Stimulated activated CD4-positive, alpha-beta T cell treated with anti-CD3 and anti-CD28 coated beads, TNF-alpha, amount 100 ng/mL, for 1 hour (primary cell): Measurements from ENCODE around the gene CDK12.
"Not testable (repeated sequence)": the region's sequence is repeated elsewhere in the genome, so short reads cannot be mapped to it uniquely, and the experiment has no call there.

ENCODE experiments used
- DNase-seq, 3 donors: peaks; one replicate each; pipeline ENCODE4 v3.0.0-alpha.2; 2020; ENCODE audit warnings: low read depth in 3 of 3, low spot score in 1 of 3

Gene CDK12

DNA sequence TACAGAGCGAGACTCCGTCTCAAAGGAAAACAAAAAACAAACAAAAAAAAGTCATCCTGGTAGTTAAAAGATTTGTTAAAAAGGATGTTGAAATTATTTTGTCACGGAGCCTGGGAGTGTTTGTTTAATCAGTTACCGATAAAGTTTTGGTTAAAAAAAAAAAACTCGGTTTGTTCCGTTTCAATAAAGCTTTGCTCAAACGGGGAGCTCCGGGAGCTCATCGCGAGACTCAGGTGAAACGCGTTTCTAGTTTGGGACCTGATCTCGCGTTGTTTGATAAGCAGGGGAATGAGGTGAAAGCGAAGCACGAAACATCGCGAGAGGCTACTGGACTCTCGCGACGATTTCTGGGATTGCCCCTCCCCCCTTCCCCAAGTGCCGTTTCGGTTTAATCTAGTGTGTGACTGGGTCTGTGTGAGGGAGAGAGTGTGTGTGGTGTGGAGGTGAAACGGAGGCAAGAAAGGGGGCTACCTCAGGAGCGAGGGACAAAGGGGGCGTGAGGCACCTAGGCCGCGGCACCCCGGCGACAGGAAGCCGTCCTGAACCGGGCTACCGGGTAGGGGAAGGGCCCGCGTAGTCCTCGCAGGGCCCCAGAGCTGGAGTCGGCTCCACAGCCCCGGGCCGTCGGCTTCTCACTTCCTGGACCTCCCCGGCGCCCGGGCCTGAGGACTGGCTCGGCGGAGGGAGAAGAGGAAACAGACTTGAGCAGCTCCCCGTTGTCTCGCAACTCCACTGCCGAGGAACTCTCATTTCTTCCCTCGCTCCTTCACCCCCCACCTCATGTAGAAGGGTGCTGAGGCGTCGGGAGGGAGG lies at the start of gene CDK12:
Gene CDK12 (plus strand): TSS at position 374 of the 813 bp plus-strand sequence. CDS start 586 bp downstream, outside the sequence.
- peak; percentile 87 to 91 (median 89) for DNase-seq

DNA sequence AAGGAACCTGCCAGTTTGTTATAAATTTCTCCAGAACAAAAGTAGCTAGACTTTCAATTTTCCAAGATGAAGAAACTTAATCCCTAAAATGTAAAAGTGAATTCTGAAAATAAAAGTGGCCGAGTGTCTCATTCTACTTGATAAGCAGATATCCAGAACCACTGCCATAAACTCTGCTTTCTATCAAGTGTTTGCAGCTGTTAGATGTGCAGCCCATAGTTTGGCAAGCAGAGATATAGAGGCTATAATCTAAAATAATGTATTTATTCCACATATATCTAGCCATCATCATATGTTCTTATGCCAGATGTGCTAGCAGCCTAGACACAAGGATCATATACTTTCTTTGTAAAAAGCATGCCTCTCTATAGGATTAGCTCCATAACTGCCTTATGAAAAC lies 45.1 kb upstream of the CDK12 start:
- no peak for DNase-seq

DNA sequence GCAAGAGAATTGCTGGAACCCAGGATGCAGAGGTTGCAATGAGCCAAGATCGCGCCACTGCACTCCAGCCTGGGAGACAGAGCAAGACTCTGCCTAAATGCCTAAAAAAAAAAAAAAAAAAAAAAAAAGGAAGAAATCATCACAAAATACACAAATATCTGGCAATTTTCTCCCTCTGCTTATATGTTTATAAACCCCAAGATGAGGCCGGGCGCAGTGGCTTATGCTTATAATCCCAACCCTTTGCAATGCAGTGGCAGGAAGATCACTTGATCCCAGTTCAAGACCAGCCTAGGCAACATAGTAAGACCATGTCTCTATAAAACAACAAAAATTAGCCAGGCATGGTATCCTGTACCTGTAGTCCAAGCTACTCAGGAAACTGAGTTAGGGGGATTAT lies 31.7 kb upstream of the CDK12 start:
- no peak for DNase-seq

DNA sequence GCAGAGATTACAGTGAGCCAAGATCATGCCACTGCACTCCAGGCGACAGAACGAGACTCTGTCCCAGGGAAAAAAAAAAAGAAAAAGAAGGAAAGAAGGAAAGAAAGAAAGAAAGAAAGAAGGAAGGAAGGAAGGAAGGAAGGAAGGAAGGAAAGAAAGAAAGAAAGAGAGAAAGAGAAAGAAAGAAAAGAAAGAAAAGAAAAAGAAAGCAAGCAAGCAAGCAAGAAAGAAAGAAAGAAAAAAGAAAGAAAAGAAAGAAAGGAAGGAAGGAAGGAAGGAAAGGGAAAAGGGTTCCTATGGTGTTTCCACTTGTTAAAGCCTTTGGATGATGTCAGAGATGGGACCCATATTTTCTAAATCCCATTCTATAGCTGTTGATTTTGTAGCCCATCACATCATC lies 21.4 kb upstream of the CDK12 start:
- not testable (repeated sequence) for DNase-seq

DNA sequence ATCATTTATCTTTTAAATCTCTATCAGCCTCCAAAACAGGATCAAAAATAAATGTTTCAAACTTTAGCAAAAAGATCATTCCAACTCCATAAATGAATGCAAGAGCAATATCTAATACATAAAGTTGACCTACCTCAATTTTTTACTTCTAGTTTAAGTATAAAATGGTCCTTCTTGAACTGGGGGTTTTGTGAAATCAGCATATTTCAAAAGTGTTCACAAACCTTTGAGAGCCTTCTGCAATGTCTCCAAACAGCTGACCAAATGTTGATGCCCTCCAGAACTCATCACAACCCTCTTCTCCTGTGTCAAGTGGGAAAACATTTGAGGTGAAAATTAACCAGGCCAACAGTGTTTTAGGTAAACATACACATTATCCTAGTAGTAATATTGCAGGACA lies 18.0 kb upstream of the CDK12 start:
- DNase-seq, result no peak

DNA sequence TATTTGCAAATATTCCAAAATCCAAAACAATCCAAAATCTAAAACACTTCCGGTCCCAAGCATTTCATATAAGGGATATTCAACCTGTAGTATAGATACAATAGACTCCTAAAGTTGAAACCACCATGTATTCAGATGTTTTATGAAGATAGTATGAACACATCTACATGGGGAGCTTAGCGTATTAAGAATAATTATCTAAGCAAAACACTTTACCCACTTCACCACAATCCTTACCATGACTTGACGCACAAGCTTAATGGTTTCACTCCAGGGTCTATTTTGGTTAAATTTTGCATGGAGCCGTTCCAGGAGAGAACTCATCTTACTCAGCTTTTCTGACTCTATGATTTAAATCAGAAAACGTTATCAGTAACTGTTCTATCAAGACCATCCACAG lies 13.7 kb upstream of the CDK12 start:
- DNase-seq, result no peak

DNA sequence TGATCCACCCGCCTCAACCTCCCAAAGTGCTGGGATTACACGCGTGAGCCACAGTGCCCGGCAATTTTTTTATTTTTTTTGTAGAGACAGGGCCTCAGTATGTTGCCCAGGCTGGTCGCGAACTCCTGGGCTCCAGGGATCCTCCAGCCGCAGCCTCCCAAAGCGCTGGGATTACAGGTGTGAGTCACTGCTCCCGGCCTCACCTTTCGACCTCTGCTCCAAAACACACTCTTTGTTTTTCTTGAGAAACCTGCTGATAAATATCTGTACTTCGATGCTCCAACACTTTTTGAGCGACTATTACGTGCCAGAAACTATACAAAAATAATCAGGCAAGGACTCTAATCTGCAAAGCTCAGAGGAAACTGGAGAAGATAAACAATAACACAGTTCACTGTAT lies 11.2 kb upstream of the CDK12 start:
- no peak for DNase-seq

DNA sequence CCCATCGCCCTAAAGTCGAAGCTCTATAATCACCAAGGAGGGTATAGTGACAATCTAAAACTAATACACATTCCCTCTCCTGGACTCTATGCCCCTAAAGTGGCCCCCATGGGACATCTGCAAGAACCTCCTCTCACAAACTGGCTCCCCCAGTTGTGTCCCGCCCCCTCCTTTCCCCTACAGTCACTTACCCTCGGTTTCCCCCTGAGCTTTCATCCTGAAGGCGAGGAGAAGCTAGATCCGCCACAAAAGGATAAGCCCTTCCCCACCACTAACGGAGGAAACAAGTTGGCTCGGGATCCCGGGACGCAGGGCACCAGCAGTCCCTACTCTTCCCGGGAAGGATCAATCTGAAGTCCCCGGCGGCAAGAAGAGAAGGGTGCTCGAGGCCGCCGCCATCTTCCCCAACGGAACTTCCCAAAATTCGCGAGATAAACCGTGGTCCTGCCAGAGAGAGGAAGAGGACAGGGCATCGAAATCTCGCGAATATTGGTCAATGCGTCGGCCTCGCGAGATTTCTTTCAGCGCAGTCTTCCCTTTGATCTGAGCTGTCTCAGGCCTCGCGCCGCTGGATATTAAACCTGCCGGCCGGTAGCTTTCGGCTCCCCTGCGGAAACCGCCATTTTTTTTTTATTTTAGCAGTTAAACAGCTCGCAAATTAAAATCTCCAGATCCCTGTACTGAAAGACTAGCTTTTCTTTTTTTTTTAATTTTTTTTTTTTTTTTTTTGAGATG lies 10.3 kb upstream of the CDK12 start, which contains the start of gene MED1:
Gene MED1 (minus strand): TSS at position 417 of the 735 bp plus-strand sequence. CDS start 201 bp downstream, at position 216.
- DNase-seq, result peak; percentile 70 to 77 (median 76)

DNA sequence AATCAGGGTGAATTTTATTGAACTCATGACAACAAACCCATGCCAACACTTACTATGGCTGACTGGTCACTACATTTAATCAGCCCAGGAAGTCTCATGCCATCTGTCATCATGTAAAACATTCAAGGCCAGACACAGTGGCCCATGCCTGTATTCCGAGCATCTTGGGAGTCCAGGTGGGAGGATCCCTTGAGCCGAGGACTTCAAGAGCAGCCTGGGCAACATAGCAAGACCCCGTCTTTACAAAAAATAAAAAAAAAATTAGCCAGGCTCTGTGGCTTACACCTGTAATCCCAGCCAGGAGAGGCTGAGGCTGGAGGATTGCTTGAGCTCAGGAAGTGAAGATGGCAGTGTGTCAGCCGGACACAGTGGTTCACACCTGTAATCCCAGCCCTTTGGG lies 5.4 kb upstream of the CDK12 start:
- DNase-seq, result no peak

DNA sequence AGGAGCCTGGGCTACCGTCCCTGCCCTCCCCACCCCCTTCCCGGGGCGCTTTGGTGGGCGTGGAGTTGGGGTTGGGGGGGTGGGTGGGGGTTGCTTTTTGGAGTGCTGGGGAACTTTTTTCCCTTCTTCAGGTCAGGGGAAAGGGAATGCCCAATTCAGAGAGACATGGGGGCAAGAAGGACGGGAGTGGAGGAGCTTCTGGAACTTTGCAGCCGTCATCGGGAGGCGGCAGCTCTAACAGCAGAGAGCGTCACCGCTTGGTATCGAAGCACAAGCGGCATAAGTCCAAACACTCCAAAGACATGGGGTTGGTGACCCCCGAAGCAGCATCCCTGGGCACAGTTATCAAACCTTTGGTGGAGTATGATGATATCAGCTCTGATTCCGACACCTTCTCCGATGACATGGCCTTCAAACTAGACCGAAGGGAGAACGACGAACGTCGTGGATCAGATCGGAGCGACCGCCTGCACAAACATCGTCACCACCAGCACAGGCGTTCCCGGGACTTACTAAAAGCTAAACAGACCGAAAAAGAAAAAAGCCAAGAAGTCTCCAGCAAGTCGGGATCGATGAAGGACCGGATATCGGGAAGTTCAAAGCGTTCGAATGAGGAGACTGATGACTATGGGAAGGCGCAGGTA lies 762 bp downstream of the CDK12 start:
- DNase-seq, result no peak

DNA sequence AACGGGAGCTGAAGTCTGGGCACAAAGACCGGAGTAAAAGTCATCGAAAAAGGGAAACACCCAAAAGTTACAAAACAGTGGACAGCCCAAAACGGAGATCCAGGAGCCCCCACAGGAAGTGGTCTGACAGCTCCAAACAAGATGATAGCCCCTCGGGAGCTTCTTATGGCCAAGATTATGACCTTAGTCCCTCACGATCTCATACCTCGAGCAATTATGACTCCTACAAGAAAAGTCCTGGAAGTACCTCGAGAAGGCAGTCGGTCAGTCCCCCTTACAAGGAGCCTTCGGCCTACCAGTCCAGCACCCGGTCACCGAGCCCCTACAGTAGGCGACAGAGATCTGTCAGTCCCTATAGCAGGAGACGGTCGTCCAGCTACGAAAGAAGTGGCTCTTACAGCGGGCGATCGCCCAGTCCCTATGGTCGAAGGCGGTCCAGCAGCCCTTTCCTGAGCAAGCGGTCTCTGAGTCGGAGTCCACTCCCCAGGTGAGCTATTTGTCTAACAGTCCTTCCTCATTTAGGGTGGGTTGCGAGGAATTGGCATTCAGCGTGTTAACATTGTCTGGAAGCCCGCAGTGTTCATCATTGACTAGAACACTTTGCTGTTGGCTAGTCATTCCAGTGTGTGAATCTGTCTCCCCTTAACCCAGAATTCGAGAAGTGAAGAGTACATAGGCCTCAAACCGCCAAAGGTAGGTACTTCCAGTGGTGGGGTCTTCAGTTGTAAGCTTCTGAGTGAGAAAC lies 1.5 kb downstream of the CDK12 start:
- no peak for DNase-seq

DNA sequence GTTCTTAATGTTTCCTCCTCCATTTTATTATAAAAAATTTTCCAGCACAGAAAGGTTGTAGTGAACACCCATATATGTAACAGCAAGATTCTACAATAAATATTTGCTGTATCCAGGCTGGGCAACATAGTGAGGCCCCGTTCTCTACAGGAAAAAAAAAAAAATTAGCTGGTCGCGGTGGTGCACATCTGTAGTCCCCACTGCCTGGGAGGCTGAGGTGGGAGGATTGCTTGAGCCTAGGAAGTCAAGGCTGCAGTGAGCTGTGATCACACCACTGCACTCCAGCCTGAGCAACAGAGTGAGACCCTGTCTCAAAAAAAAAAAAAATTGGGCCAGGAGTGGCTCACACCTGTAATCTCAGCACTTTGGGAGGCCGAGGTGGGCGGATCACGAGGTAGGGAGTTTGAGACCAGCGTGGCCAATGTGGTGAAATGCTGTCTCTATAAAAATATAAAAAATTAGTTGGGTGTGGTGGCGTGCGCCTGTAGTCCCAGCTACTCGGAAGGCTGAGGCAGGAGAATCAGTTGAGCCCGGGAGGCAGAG lies 3.4 kb downstream of the CDK12 start:
- DNase-seq, result not testable (repeated sequence)

DNA sequence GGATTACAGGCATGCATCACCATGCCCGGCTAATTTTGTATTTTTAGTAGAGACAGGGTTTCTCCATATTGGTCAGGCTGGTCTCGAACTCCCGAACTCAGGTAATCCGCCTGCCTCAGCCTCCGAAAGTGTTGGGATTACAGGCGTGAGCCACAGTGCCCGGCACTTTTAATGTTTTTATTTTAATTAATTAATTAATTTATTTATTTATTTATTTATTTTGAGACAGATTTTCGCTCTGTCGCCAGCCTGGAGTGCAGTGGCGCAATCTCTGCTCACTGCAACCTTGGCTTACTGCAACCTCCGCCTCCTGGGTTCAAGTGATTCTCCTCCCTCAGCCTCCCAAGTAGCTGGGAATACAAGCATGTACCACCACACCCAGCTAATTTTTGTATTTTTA lies 7.3 kb downstream of the CDK12 start:
- not testable (repeated sequence) for DNase-seq

DNA sequence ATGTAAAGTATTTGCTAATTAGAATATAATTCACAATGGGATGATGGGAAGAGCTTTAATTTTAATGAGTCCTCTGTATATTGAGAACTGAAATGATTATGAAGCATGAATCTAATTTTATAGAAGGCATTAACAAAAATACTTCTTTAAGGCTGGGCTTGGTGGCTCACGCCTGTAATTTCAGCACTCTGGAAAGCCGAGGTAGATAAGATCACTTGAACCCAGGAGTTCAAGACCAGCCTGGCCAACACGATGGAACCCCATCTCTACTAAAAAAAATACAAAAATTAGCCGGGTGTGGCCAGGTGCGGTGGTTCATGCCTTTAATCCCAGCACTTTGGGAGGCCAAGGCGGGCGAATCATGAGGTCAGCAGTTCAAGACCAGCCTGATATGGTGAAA lies 12.0 kb downstream of the CDK12 start:
- no peak for DNase-seq

DNA sequence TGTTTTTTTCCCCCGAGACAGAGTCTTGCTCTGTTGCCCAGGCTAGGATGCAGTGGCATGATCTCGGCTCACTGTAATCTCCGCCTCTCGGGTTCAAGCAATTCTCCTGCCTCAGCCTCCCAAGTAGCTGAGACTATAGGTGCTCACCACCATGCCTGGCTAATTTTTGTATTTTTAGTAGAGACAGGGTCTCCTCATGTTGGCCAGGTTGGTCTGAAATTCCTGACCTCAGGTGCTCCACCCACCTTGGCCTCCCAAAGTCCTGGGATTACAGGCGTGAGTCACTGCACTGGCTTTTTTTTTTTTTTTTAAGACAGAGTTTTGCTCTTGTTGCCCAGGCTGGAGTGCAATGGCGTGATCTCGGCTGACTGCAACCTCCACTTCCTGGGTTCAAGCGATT lies 18.3 kb downstream of the CDK12 start:
- not testable (repeated sequence) for DNase-seq

DNA sequence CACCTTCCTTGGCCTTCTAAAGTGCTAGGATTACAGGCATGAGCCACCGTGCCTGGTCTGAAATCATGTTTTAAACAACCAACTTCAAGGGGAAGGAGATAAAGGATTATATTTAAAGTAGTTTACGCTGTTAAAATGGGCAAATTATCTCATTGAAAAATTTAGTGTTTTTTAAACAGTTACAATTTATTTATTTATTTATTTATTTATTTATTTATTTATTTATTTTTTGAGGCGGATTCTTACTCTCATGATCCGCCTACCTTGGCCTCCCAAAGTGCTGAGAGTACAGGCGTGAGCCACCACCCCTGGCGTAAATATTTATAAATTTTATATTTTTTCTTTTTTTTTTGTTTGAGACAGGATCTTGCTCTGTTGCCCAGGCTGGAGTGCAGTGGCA lies 22.2 kb downstream of the CDK12 start:
- DNase-seq, result no peak

DNA sequence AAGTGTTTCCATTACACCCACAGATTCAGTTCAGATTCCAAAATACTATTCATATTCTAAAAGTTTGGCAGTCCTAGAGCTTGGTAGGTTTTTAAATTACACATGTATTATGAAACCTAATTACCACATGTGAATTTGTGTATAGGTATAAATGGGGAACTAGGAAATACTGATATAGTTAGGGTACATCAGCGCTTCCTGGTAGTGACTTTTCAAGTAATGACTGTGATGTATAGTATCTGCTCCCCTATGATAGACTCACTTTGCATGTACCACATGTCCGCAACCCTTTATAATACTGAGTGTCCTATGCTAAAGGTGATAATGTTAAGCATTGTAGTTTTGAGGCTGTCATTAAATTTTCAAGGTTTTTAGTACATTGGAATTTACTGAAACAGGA lies 22.9 kb downstream of the CDK12 start:
- no peak for DNase-seq

DNA sequence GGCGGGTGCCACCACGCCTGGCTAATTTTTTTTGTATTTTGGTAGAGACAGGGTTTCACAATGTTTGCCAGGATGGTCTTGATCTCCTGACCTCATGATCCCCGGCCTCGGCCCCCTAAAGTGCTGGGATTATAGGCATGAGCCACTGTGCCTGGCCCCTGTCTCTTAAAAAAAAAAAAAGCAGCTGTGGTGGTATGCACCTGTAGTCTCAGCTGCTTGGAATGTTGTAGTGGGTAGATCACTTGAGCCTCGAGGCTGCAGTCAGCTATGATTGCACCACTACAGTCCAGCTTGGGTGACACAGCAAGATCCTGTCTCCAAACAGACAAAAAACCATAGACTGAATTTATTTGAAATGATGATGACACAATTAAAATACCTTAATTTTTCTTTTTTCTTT lies 24.3 kb downstream of the CDK12 start:
- DNase-seq, result no peak

DNA sequence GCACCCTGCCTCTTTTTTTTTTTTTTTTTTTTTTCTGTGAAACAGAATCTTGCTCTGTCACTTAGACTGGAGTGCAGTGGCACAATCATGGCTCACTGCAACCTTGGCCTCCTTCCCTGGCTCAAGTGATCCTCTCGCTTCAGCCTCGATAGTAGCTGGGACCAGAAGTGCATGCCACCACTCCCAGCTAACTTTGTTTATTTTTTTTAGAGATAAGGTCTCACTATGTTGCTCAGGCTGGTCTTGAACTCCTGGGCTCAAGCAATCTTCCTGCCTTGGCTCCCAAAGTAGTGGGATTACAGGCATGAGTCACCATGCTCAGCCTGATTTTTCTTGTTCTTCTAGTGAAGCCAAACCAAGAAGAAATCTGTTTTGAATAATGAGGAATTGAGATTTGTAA lies 25.0 kb downstream of the CDK12 start:
- no peak for DNase-seq

DNA sequence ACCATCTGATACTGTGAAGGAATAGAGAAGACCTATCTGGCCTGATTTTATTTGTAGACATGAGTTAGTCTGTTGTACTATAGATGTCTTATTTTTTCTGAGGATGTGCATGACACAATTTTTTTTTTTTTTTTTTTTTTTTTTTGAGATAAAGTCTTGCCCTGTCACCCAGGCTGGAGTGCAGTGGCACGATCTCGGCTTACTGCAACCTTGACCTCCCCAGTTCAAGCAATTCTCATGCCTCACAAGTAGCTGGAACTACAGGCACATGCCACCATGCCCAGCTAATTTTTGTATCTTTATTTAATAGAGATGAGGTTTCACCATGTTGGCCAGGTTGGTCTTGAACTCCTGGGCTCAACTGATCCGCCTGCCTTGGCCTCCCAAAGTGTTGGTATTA lies 26.2 kb downstream of the CDK12 start:
- DNase-seq, result not testable (repeated sequence)

DNA sequence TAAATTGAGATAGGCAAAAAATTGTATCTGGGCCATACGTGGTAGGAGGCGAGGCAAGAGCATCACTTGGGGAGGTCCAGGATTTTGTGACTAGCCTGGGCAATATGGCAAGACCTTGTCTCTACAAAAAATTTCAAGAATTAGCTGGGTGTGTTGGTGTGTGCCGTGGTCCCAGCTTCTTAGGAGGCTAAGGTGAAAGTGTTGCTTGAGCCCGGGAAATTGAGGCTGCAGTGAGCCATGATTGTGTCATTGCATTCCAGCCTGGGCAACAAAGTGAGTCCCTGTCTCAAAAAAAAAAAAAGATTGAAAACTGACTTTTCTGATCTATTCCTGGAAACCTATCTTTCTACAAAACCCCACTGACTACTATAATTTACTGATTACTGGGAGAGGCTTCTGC lies 26.7 kb downstream of the CDK12 start:
- no peak for DNase-seq
